Bone marrow (tissue), 2 donors: Measurements from ENCODE around the gene FGFR3.

ENCODE experiments used
- DNase-seq, 2 donors: peaks; one replicate each; lab custom pipeline; 2025; lab: John Stamatoyannopoulos, UW

The FGFR3 gene

GRCh38 chr4:1792832-1793495 lies at the start of gene FGFR3:
TSS of gene FGFR3 (plus strand) at chr4:1793293. CDS start at chr4:1793935, 642 bp downstream.
- DNase-seq, result no peak

- no peak for DNase-seq
These were observed 49.5 kb upstream of the FGFR3 start for GRCh38 chr4:1743551-1743950.

GRCh38 chr4:1743975-1744374 lies 49.1 kb upstream of the FGFR3 start:
- no peak for DNase-seq

- DNase-seq, result no peak
These were observed 48.5 kb upstream of the FGFR3 start for GRCh38 chr4:1744552-1744951.

- no peak for DNase-seq
These were observed 47.9 kb upstream of the FGFR3 start for GRCh38 chr4:1745165-1745564.

- no peak for DNase-seq
These were observed 47.4 kb upstream of the FGFR3 start for GRCh38 chr4:1745697-1746096.

- peak; percentile 39 to 65 for DNase-seq
These were observed 46.8 kb upstream of the FGFR3 start for GRCh38 chr4:1746265-1746691.

GRCh38 chr4:1746919-1747602 lies 46.0 kb upstream of the FGFR3 start:
- DNase-seq, result no peak

- no peak for DNase-seq
These were observed 45.5 kb upstream of the FGFR3 start for GRCh38 chr4:1747603-1747967.

GRCh38 chr4:1748465-1748995 lies 44.6 kb upstream of the FGFR3 start:
- DNase-seq, result peak; percentile 33 to 68

- DNase-seq, result no peak
These were observed 43.7 kb upstream of the FGFR3 start for GRCh38 chr4:1749370-1749769.

- DNase-seq, result no peak
These were observed 43.3 kb upstream of the FGFR3 start for GRCh38 chr4:1749826-1750225.

- DNase-seq, result no peak
These were observed 42.5 kb upstream of the FGFR3 start for GRCh38 chr4:1750381-1751154.

GRCh38 chr4:1751155-1751918 lies 41.8 kb upstream of the FGFR3 start:
- no peak for DNase-seq

GRCh38 chr4:1751919-1752283 lies 41.2 kb upstream of the FGFR3 start:
- no peak for DNase-seq

- DNase-seq, result peak in 1 of 2 donors; percentile 20
These were observed 40.6 kb upstream of the FGFR3 start for GRCh38 chr4:1752284-1753041.

- DNase-seq, result no peak
These were observed 39.8 kb upstream of the FGFR3 start for GRCh38 chr4:1753294-1753696.

- no peak for DNase-seq
These were observed 39.3 kb upstream of the FGFR3 start for GRCh38 chr4:1753697-1754311.

- DNase-seq, result no peak
These were observed 38.8 kb upstream of the FGFR3 start for GRCh38 chr4:1754336-1754735.

- DNase-seq, result no peak
These were observed 37.8 kb upstream of the FGFR3 start for GRCh38 chr4:1755297-1755696.

- DNase-seq, result no peak
These were observed 37.0 kb upstream of the FGFR3 start for GRCh38 chr4:1756079-1756478.
